Mammary epithelial cell (primary cell): ENCODE data around the gene LGR6.
A peak's percentile ranks its signal among the peaks of the same experiment; 100 is the strongest.

ENCODE experiments used
- EZH2 ChIP-seq: IDR thresholded peaks from 2 replicates; pipeline ENCODE4 v1.6.1; 2012; ENCODE audit warnings: low read length, inconsistent platforms, borderline replicate concordance
- TF ChIP-seq, protein P1 (sequence below), 2 donors: IDR thresholded peaks in 1 of 2; conservative IDR thresholded peaks in 1 of 2; 2 replicates each; pipeline ENCODE4 v1.5.1; 2011 to 2012; ENCODE audit warnings: inconsistent platforms in 2 of 2, low read length in 2 of 2, mild to moderate bottlenecking in 2 of 2, control low read depth in 1 of 2, low read depth in 1 of 2; ENCODE audit not compliant: insufficient read depth in 1 of 2; ENCODE audit errors: extremely low read depth in 1 of 2

DNA sequence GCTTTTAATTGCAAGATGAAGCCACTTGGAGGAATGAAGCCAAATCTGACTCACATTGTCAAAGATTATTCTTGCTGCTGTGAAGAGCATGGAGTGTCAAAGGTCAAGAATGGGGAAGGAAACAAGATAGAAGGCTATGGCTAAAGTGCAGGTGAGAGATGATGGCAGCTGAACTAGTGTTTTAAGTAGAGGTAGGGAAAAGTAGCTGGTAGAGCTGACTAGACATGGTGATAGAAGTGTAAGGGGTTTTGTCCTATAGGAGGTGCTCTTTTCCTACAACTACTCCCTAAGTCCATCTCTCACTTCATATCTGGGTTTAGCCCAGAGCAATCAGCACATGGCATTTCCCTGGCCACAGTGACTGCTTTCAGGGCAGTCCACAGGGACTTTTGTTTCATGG is 136.3 kb downstream of the LGR6 start:
- TF ChIP-seq, protein P1, sequence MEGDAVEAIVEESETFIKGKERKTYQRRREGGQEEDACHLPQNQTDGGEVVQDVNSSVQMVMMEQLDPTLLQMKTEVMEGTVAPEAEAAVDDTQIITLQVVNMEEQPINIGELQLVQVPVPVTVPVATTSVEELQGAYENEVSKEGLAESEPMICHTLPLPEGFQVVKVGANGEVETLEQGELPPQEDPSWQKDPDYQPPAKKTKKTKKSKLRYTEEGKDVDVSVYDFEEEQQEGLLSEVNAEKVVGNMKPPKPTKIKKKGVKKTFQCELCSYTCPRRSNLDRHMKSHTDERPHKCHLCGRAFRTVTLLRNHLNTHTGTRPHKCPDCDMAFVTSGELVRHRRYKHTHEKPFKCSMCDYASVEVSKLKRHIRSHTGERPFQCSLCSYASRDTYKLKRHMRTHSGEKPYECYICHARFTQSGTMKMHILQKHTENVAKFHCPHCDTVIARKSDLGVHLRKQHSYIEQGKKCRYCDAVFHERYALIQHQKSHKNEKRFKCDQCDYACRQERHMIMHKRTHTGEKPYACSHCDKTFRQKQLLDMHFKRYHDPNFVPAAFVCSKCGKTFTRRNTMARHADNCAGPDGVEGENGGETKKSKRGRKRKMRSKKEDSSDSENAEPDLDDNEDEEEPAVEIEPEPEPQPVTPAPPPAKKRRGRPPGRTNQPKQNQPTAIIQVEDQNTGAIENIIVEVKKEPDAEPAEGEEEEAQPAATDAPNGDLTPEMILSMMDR (conservative IDR thresholded peaks at IDR 0.05 in 1 of 2, IDR thresholded peaks at IDR 0.05 in 1 of 2; ENCODE audit: extremely low read depth in 1 of 2, insufficient read depth in 1 of 2, low read depth in 1 of 2, low read length in 2 of 2), result peak in 1 of 2 donors; percentile 2
- no peak for TF ChIP-seq EZH2
